Measurements from ENCODE around the gene FRZB. TPM values are rescaled to one million over a fixed set of nuclear protein-coding genes. Genes with fewer than 3 reads are reported as not detected.
A peak's percentile ranks its signal among the peaks of the same experiment; 100 is the strongest.

FRZB gene
- total RNA-seq, 2 donors from 2014 or later: 140 to 203 TPM

DNA sequence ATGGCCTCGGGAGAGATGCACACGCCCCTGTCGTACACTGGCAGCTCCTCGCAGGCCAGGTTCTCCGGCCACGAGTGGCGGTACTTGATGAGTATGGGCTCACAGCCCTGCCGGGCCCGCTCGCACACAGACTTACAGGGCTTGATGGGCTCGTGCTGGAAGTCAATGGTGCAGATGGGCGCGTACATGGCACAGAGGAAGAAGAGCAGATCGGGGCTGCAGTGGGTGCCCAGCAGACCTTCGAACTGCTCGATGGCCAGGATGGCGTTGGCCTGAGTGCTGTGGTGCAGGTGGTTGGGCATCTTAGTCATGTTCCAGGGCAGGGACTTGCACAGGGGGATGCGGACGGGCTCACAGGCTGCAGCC lies 359 bp downstream of the FRZB start:
- ATAC-seq (ENCODE audit: insufficient number of reproducible peaks, low FRiP score, low read depth) (no peak), DNase-seq (ENCODE audit: low spot score) (no peak)
- no peaks in the 10 kb centered on the region for H3K27me3 ChIP-seq (replicated peaks; ENCODE audit: insufficient read depth)
- no peaks in the 10 kb centered on the region for H3K36me3 ChIP-seq
- H3K9me3 ChIP-seq: no peaks in the 10 kb centered on the region
- H3K4me1 ChIP-seq (ENCODE audit: control insufficient read depth in 1 of 2, low read depth in 2 of 2): peaks cover 21 to 48% of the 10 kb centered on the region in 2 donors
- H3K4me3 ChIP-seq: peak overlapping the region; percentile 79
- TF ChIP-seq, protein P1, sequence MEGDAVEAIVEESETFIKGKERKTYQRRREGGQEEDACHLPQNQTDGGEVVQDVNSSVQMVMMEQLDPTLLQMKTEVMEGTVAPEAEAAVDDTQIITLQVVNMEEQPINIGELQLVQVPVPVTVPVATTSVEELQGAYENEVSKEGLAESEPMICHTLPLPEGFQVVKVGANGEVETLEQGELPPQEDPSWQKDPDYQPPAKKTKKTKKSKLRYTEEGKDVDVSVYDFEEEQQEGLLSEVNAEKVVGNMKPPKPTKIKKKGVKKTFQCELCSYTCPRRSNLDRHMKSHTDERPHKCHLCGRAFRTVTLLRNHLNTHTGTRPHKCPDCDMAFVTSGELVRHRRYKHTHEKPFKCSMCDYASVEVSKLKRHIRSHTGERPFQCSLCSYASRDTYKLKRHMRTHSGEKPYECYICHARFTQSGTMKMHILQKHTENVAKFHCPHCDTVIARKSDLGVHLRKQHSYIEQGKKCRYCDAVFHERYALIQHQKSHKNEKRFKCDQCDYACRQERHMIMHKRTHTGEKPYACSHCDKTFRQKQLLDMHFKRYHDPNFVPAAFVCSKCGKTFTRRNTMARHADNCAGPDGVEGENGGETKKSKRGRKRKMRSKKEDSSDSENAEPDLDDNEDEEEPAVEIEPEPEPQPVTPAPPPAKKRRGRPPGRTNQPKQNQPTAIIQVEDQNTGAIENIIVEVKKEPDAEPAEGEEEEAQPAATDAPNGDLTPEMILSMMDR (IDR thresholded peaks at IDR 0.05): no peak
- peak overlapping the region; percentile 83 to 92 for H3K27ac ChIP-seq

DNA sequence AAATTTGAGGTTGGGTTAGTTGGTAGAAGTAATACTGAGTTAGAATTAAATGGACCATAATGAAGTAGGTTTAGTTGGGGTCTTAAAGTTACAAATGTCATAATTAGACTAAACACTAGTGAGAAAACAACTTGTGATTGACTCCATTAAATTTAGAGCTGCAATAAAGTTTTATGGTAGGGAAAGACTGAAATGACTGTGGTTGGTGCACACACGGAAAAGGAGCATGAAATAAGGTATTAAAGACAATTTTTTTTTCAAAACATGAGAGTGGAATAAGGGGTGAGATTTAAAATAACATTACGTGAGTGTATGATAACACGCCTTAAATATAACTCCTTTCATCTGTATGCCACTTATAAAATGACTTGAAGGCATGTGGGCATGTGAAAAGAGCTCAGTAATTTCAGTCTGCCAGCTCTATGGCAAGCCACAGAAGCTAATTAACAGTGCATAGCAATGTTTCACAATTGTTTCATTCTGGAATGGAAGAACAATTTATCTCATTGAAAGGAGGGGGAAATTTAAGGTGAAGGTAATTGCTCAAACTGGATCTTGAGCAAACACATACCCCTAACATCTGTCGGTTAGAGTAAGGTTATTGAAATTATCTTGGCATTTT lies 1.4 kb downstream of the FRZB start:
- ATAC-seq (ENCODE audit: insufficient number of reproducible peaks, low FRiP score, low read depth) (no peak), DNase-seq (ENCODE audit: low spot score) (no peak)
- H3K27me3 ChIP-seq (replicated peaks; ENCODE audit: insufficient read depth): no peaks in the 10 kb centered on the region
- H3K36me3 ChIP-seq: no peaks in the 10 kb centered on the region
- peak overlapping the region; percentile 83 to 92 for H3K27ac ChIP-seq
- H3K4me1 ChIP-seq (ENCODE audit: control insufficient read depth in 1 of 2, low read depth in 2 of 2): peaks cover 21 to 48% of the 10 kb centered on the region in 2 donors
- TF ChIP-seq, protein P1 (IDR thresholded peaks at IDR 0.05): no peak
- no peaks in the 10 kb centered on the region for H3K9me3 ChIP-seq
- peak overlapping the region; percentile 79 for H3K4me3 ChIP-seq

DNA sequence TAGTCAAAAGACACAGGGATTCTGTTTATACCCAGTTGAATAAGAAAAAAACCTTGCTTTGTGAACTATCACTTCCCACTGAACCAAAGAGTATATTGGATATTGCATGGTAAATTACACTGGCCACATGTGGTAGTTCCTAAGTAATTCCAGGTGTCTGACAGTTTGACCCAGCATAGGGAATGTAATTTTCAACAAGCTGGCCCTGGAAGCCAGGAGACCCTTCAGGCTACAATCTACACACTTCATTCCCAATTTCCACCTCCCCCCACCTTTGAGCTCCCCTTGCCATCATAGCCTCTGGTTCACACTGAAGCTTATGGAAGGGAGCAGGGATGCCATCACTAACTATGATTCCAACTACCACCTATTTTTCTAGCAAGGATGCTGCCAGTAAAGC lies 2.8 kb downstream of the FRZB start:
- Histone ChIP-seq H3K9me3 (no peaks in the 10 kb centered on the region), H3K27ac (peak overlapping the region; percentile 83 to 92), H3K4me3 (peak overlapping the region; percentile 79), H3K27me3 (replicated peaks; ENCODE audit: insufficient read depth) (no peaks in the 10 kb centered on the region), H3K4me1 (ENCODE audit: control insufficient read depth in 1 of 2, low read depth in 2 of 2) (peaks cover 21 to 53% of the 10 kb centered on the region in 2 donors), H3K36me3 (no peaks in the 10 kb centered on the region)
- no peak for DNase-seq (ENCODE audit: low spot score)
- no peak for ATAC-seq (ENCODE audit: insufficient number of reproducible peaks, low FRiP score, low read depth)
- TF ChIP-seq, protein P1 (IDR thresholded peaks at IDR 0.05): no peak

DNA sequence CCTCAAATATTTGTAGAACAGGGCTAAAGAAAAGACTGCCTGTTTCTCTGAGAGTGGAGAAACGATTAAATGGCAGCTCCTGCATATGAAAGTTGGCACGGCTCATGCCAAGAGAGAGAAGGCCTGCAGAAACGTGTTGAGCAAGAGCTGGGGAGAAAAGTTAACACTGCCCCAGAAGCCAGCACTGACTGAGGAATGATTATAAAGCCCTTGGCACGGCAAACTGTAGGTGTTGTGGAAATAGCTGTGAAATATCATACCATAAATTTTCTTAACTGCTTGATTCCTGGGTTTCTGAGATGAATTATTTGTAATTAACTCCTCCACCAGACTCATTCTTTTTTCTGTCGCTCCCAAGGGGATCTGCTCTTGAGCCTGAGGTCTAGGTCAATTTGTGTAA lies 4.3 kb downstream of the FRZB start:
- peak overlapping the region; percentile 83 to 92 for H3K27ac ChIP-seq
- ATAC-seq (ENCODE audit: insufficient number of reproducible peaks, low FRiP score, low read depth) (no peak), DNase-seq (ENCODE audit: low spot score) (peak; percentile 3)
- no peaks in the 10 kb centered on the region for H3K27me3 ChIP-seq (replicated peaks; ENCODE audit: insufficient read depth)
- peak overlapping the region; percentile 37 for H3K4me3 ChIP-seq
- H3K36me3 ChIP-seq: no peaks in the 10 kb centered on the region
- no peaks in the 10 kb centered on the region for H3K9me3 ChIP-seq
- TF ChIP-seq, protein P1 (IDR thresholded peaks at IDR 0.05): no peak
- peaks cover 15 to 42% of the 10 kb centered on the region in 2 donors for H3K4me1 ChIP-seq (ENCODE audit: control insufficient read depth in 1 of 2, low read depth in 2 of 2)

DNA sequence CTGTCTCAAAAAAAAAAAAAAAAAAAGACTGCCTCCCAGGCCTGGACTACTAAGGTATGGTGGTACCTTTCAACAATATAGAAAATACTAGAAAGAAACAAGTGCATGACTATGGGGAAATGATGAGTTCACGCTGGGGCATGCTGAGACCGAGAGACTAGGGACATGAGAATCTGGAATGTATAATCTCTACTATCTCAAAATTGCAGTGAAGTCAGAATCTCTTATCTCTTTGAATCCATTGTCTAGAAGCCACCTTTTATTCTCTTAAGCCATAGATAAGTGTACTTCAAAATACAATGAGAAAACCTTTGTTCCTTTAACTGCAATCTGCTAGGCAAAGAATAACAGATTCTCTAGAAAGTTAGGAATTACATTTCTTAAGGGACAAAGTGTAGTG lies 5.6 kb downstream of the FRZB start:
- Histone ChIP-seq H3K9me3 (no peaks in the 10 kb centered on the region), H3K36me3 (no peaks in the 10 kb centered on the region), H3K4me3 (no peak overlapping the region), H3K27me3 (replicated peaks; ENCODE audit: insufficient read depth) (no peaks in the 10 kb centered on the region), H3K4me1 (ENCODE audit: control insufficient read depth in 1 of 2, low read depth in 2 of 2) (peaks cover 15 to 42% of the 10 kb centered on the region in 2 donors), H3K27ac (no peak overlapping the region)
- TF ChIP-seq, protein P1 (IDR thresholded peaks at IDR 0.05): no peak
- DNase-seq (ENCODE audit: low spot score): no peak
- ATAC-seq (ENCODE audit: insufficient number of reproducible peaks, low FRiP score, low read depth): no peak
